IPS-NIHi7 (cell line): ENCODE results near the gene PLD6.
"Not testable (repeated sequence)": the region's sequence is repeated elsewhere in the genome, so short reads cannot be mapped to it uniquely, and the experiment has no call there.

Source experiments
- DNase-seq: peaks from one replicate; pipeline ENCODE4 v3.0.0; 2012; ENCODE audit warnings: mixed read lengths; ENCODE audit errors: extremely low spot score

The PLD6 gene

DNA sequence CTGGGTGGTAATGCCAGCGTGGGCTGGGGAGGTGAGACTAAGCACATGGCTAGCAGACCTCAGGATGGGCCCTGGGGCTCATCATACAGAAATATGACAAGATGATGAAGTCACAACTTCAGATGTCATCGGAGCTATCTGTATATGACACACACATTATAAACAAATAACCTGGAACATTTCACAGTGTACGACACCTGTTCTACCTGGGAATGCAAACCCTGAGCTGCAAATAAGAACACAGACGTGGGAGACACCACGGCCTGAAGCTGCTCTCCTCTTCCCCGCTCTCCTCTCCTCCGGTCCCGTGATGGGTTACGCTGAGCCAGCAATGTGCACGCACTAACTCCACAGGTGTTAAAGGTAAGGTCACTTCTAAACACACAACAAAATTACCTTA, 4.9 kb downstream of the PLD6 start:
- DNase-seq = no peak

DNA sequence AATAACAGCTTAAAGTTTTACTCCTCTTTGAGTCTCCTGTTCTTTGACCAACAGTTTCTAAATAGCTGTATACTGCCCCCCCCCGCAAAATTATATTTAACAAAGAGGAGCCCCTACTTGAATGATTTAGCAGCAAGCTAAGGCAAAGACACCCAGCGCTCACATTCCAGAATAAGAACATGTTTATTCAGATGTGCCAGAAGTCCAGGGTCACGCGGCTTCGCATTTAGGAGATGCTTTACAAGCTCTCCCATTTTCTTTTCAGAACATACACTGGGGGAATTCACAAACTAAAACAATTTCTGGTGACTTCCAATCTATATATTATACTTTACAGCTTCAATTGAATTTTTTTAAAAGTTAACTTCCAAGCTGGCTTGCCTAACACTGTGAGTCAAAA, 5.3 kb downstream of the PLD6 start:
- DNase-seq = no peak

DNA sequence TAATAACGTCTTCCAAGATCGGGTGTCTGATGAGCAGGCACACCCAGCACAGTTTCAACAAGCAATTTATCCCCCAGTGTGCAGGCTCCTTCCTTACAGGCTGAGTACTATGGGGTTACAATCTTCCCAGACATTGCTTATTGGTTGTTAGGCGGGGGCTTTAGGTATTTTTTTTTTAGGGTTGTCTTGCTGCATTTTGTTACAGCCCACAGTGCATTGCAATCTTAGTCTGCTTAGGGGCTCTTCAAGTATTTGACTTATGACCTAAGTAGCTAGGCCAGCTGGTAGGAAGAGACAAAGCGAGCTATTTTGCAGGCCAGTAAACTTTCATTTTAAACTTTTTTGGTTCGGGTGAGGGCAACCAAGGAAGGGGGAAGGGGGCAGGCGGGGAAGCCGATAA, 5.8 kb downstream of the PLD6 start:
- no peak for DNase-seq

DNA sequence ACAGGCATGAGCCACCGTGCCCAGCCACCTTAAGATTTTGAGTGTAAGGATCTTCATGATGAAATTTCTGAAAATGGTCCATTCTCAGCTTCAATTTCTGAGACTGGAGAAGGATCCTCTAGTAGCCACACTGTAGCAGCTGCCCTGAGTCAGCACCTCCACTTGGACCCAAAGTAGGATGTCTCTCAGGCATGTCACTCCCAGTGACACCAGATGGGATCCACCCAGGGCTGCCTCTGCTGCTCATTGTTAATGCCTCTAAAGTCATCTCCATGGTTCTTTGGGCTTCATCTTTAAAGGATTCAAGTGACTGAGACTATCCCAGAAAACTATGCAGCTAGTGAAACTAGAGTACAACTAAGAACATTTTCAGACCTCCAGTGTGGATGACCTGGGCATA, 7.9 kb downstream of the PLD6 start:
- DNase-seq = no peak

DNA sequence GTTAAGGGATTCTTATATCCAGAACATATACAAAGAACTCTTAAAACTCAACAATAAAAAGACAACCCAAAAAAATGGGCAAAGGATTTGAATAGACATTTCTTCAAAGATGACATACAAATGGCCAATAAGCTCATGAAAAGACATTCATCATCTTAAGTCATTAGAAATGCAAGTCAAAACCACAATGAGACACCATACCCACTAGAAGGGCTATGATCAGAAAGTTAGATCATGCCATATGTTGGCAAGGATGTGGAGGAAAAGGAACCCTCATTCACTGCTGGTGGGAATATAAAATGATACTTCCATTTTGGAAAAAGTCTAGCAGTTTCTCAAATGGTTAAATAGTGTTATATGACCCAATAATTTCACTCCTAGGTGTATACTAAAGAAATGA, 9.4 kb downstream of the PLD6 start:
- no peak for DNase-seq

DNA sequence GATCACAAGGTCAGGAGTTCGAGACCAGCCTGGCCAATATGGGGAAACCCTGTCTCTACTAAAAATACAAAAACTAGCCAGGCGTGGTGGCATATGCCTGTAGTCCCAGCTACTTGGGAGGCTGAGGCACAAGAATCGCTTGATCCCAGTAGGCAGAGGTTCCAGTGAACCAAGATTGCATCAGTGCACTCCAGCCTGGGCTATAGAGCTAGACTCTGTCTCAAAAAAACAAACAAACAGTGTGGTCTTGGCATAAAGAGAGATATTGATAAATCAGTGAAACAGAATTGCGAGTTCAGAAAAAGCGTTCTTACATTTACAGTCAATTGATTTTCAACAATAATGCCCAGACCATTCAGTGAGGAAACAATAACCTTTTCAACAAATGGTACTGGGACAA, 10.7 kb downstream of the PLD6 start:
- not testable (repeated sequence) for DNase-seq

DNA sequence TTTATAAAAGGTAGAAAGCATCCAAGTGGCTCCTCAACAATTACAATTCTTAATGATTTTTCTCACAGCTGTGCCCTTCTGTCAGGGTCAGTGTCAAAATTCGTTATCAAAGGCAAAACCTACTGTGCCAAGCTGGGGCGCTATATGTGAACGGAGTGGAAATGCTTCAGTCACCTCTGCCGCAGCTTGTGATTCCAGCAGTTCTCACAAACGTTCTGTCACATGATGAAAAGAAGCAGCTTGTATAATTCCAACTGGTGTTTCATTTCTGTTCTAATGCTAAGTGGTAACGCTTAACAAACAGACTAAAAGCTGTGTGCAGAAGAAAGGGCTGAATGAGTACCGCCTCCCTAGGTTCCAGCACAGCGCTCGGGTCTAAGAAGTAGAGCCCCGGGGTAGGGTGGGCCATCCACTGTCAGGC, 14.2 kb downstream of the PLD6 start:
- DNase-seq = no peak

DNA sequence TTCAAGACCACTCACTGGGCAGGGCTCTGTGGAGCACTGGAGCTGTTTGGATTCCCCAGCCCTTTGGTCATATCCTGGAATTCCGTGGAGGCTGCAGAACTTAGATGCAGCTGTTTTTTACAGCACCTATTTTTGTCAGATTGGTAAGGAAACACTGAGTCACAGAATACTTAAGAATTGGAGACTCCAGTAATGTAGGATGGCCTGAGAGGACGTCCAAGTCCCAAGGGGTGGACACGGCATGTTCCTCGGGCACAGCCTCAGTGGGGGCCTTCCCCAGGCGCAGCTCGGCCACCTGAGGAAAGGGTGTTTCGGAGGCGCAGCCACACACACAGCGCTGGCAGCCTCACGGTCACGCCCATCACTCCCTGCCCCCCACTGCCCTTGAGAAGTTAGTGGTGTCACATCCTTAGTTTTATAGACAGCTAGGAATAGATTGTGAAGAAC, 14.8 kb downstream of the PLD6 start:
- no peak for DNase-seq

DNA sequence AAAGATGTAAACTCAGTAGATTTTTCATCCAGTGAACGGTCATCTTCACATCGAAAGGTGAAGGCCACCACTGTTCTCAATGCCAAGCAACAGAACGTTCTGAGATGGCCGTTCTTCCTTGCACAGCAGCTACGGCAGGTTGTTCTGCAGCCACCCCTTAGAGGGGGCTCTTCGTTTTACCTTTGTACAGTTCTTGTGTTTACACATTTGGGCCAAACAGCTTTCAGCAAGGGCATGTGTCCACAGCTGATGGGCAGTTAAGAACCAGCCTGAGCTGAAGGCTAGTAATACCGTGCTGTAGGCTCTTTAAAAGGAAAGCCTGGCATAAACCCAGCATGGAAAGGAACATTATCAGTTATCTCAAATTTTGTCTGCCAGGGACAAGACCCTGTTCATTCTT, 15.9 kb downstream of the PLD6 start:
- no peak for DNase-seq

DNA sequence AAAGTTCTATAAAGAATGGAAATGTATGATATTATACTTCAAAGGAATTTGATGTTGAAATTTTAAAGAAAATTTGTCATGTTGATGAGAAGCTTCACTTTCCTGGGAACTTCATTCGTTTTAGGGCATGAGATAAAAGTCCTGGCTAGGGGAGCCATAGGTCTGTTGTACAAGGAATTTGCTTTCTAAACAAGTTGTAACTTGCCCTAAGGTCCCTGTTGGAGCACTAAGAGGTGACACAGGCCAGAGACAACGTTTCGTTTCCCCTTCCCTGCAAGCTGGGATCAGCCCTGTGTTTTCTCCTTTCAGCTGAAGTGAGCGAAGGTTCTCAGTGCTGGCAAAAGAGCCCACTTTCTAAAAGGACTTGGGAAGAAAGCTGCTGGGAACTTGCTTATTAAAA, 16.6 kb downstream of the PLD6 start:
- DNase-seq = no peak

DNA sequence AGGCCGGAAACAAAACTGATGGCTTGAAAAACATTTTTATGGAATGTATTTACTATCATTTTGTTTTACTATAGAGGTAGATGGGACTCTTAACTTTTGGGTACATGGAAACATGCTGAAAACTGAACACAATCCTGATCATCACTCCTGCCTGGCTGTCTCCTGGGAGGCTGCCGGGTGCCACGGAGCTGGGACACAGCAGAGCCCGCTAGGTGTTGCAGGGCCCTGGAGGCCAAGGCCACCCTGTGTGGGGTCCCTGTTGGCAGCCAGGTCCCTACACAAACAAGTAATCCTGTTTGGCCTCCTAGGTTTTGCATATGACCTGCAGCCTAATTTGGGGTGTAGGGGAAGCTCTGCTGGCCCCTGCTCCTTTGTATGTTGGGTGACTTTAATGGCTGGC, 17.5 kb downstream of the PLD6 start:
- no peak for DNase-seq

DNA sequence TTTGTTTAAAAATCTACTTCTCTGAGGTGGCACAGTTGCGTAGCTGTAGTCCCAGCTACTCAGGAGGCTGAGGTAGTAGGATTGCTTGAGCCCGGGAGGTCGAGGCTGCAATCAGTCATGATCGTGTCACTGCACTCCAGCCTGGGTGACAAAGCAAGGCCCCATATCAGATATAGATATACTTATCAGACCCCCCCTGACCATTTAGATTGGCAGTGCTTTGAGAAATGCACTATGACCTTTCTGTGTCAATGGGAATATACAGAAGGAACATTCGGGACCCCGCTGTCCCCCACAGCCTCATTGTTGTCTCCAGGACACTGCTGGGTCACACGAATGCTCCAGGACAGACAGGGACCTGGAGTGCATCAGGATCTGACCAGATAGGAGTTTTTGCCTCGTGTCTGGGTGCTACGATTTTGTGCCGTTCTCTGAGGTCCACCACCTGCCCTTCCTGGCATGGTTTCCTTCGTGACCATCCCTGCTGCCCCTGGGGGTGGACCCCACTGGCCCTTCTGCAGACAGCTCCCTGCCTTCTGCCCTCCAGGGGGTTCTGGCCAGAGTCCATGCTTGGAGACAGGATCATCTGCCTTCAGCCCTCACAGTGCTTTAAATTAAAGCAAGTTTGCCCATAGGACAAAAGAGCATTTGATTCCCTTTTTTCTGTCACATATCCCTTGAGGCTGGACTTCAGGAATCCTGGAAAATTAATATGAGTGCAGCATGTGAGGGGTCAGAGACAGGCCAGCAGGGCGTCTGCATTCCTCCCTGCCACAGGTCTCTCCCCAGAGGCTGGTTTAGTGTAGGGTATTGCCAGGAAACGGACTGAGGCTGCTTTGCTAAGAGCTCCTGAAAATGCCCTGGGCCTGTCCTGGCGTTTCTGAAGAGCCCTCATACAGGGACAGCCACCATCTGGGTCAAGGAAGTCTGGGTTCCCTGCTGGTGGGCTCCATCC, 19.3 kb downstream of the PLD6 start:
- DNase-seq = no peak

DNA sequence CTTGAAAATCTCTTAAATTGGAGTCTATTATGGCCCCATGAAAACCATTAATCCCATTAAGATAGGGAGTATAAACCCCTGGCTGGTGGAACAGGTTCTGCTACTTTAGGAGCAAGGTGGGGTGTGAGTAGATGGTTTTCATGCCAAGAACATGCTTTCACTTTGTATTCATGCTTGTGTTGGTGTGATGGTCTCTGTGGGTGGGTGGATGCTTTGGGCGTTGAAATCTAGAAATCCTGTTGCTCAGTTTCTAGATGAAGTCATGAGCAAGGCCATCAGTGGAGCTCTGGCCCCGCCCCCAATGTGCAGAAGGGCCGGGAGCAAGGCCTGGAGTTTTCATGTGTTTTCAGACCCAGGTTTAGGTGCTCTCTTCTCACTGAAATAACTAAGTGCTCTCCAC, 20.1 kb downstream of the PLD6 start:
- no peak for DNase-seq

DNA sequence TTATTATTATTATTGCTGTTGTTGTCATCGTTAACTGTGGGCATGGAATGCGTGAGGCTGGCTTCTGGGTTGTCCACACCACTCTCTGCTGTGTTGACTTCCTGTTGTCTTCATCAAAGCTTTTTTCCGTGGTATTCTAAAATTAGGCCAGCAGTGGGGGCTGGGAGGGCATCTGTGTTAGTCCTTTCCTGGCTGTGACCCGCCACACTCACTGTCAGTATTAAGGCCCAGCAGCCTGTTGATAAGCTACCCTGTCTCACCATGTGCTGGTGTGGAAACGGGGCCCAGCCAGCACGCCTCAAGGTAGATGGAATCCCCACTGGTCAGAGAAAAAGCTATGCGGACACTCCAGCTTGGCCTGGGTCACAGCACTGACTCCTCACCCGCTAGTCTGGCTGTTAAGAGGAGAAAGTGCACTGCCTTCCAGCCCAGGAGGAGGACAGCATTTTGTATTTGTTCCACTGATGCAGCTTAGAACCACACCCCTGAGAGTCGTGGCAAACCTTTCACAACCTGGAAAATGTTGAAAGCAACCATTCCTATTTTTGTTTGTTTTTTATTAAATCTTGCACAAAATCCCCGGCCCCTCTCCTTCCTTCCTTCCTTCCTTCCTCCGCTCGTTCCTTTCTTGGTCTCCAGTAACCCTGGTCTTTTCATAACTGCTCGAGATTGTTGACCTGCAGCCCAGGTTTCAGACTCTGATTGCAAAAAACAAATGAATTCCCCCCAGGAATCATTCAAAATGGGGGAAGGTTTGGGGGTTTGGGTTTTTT, 21.0 kb downstream of the PLD6 start:
- DNase-seq = not testable (repeated sequence)

DNA sequence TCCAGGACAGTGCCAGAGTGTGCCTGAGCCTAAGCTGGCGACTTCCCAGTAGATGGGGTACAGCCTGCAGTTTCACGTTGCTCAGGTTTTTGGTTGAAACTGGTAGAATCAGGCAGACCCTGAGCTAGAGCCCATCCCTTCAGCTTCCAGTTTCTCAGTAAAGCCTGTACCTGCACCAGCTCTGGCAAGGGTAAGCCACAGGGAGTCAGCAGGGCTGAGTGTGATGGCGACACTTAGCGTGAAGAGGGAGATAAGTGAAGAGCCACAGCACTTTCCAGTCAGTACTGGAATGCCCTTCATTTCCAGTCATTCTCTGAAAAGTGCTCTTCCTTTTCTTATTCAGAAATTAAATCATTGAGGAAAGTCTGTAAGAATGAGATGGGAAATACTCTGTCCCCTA, 22.4 kb downstream of the PLD6 start:
- DNase-seq = no peak

DNA sequence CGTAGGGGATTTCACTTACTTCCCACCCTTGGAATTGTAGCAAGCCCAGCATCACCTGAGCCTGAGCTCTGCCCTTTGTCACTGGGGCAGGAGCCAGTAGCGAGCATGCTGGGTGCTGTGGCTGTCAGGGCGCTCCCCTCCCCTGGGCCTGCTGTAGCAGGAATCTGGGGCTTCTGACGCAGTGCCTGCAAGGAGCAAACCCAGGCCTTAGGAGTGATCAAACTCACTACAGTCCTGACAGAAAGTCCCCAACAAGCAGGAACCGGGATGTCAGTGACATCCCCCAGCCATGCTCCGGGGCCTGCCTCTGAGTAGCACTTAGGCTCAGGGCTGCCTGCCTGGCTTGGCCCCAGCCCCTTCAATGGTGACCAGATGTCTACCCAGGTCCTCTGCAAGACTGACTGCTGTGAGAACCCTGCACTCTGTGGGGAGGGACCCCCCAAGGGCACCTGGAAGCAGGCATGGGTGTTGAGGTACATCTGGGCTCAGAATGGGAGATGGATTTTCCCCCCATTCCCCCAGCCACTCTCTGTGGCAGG, 23.5 kb downstream of the PLD6 start:
- DNase-seq = no peak

DNA sequence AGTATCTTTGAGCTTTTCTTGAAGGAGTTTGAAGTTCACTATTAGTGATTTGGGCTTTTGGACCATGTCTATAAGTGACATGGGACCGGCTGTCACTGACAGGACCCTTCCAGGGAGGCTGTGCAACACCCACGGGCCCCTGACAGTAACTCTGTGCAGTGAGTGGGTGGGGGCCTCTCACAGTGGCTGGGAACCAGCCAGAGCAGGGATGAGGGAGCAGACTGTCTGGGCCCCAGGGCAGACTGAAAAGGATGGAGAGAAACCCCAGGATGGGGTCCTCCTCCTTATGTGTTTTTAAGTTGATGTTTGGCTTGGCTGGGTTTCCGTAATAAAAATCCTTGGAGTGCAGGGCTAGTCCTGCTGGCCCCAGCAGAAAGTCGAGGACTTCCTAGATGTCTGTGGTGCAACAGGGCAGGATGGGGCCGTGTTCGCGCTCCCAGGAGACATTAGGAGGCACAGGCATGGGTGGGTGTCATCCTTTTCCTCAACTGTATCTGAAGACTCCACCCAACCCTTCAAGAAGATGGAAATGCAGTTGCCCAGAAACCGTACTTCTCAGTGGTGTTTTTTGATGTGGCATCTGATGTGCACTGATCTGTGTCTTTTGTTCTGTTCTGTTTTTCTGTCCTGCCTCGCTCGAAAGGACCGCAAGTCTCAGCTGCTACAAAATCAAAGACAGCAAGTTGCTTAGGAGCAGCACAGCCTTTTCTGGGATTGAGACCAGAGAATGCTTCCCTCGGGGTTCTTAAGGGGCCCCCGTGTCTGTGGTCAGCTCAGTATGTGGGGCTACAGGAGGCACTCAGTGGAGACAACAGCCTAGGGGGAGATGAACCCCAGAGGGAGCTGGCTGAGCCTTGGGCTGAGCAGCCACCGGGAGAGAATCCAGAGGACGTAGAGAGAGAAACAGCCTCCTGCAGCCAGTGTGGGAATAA, 24.2 kb downstream of the PLD6 start:
- DNase-seq = no peak

DNA sequence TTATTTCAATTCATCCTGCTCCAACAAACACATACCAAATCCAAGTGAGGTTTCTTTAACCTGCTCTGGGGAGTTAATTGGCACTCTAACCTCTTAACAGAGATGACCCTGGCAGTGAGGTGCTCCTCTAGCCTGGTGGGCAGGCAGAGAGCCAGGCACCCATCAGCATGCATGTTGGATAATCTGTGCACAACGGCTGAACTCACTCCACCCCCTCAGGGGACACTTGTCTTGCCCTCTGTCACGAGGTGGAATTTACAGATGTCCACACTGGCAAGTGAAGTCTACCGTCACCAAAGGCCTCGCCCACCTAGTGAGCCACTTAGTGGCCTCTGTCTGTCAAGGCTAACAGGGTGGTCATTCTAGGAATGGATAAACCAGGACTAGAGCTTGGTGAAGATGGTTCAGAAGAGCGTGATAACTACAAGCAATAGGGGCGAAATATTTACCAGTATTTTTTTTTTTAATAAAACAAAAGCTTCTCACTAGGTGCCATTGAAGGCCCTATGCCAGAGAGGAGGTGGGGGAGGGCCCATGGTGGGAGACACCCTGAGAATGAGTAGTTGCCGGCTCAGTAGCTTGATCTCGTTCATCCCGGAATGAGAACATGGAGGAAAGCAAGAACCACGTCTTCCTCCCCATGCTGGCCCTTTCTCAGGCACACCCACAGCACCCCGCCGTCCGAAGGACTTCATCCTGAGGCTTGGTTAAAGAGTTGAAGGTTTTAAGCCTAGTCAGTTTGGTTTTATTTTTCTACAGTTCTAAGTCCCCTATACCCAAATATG, 25.2 kb downstream of the PLD6 start:
- DNase-seq = no peak

DNA sequence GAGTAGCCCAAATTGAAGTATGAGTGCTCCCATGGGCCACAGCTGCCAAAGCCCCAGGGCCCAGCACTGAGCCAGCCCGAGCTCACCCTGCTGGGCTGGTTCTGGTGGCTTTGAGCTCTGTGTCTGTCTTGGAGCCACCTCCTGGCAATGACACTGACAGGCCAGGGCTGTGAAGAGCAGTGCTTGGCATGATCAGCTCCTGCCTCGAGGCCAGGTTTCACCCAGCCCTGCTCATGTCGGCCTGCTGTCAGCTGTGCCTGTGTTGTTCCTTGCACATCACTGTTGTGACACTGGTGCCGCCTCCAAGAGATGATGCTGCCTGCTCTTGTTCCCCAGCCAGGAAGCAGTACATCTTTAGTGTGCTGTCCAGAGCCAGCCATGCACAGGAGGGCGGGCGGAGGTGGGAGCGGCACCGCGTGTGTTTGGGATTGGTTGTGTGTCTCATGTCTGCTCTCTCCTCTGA, 26.0 kb downstream of the PLD6 start:
- DNase-seq = no peak

DNA sequence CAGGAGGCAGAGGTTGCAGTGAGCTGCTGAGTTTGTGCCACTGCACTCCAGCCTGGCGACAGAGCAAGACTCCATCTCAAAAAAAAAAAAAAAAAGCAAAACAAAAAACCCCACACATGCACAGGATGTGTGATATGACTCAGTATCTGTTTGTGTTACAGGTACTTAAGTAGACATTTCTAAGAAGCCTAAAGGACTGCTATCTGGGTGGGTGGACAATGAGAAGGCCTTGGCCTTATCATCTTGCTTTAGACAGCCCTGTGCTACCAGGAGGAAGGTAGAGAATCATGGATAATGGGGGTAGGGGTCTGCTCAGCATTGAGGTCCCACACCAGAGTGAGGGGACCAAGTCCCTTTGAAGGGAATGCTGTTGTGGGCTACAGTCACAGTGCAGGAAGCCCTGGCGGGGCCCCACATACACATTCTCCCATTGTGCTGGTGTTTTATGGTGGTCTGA, 26.7 kb downstream of the PLD6 start:
- DNase-seq = no peak

DNA sequence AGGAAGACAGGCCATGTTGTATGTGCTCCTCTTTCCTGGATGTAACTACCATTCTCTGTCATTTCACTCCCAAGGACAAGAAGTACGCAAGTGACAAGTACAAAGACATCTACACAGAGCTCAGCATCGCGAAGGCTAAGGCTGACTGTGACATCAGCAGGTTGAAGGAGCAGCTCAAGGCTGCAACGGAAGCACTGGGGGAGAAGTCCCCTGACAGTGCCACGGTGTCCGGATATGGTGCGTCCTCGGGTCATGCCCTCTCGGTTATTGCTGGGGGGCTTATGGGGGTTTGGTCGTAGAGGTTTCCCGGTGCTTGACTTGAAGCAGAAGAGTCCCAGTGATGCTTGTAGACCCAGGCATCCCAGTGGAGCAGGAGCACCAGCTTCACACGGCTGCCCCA, 29.0 kb downstream of the PLD6 start:
- DNase-seq = no peak
